GM18951 (cell line): ENCODE measurements around the gene VPS39.

ENCODE experiments used
- POLR2A ChIP-seq: IDR thresholded peaks from 4 replicates; pipeline ENCODE4 v1.6.1; 2011; ENCODE audit warnings: mild to moderate bottlenecking; ENCODE audit not compliant: insufficient read length, insufficient read depth; ENCODE audit errors: extremely low read depth
- in situ Hi-C: fragments of 300-500 bp; cut with MboI; formaldehyde crosslinking; loops from one replicate; pipeline ENCODE4 v1.12.0; 2022; ENCODE audit warnings: low sequenced_read_pairs, mixed read lengths, inconsistent platforms; ENCODE audit not compliant: unreplicated experiment

Gene VPS39

GRCh38 chr15:42130246-42130986 is 77.7 kb downstream of the VPS39 start:
- no peak for TF ChIP-seq POLR2A
- in situ Hi-C loops = no loop called here

DNA sequence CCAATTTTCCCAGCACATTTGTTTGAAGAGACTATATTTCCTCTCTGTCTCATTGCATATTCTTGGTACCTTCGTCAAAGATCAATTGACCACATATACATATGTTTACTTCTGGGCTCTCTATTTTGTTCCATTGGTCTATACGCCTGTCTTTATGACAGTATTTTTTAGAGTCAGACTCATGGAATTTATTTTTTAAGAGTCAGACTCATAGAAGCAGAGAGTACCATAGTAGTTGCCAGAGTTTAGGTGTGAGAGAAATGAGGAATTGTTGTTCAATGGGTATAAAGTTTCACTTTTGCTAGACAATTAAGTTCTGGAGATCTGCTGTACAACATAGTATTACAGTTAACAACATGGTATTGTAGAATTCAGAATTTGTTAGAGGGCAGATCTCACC is 78.7 kb downstream of the VPS39 start:
- in situ Hi-C loops = no loop called here
- TF ChIP-seq POLR2A = no peak

DNA sequence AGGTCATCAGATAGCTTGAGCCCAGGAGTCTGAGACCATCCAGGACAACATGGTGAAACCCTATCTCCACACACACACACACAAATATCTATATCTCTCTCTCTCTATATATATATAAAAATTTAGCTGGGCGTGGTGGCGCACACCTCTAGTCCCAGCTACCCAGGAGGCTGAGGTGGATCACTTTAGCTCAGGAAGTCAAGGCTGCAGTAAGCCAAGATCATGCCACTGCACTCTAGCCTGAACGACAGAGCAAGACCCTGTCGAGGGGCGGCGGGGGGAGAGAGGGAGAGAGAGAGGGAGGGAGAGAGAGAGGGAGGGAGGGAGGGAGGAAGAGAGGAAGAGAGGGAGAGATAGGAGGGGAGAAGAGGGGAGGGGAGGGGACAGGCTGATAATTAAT is 79.6 kb downstream of the VPS39 start:
- in situ Hi-C loops = no loop called here
- no peak for TF ChIP-seq POLR2A

- no peak for TF ChIP-seq POLR2A
- in situ Hi-C loops = no loop called here
These were observed 84.6 kb downstream of the VPS39 start for GRCh38 chr15:42123546-42123945.

- no peak for TF ChIP-seq POLR2A
- in situ Hi-C loops = no loop called here
These were observed 86.4 kb downstream of the VPS39 start for GRCh38 chr15:42121682-42122081.

DNA sequence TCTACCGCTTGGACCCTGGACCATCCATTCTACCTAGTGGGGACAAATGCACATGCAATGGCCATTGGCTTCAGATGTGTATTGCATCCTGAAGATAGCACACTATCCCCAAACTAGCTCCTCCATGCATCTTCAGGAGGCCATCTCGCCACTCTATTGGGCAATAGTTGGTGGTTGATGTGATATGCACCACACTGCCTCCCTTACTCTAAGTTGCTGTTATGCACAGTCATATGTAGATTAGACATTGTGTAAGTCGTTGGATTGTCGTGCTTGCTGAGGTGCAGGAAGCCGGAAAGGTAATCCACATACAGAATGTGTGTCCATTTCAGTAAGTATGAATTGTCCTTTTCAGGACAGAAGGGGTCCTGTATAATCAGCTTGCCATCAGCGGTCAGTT is 87.1 kb downstream of the VPS39 start:
- in situ Hi-C loops = no loop called here
- no peak for TF ChIP-seq POLR2A

- in situ Hi-C loops = no loop called here
- TF ChIP-seq POLR2A = no peak
These were observed 87.8 kb downstream of the VPS39 start for GRCh38 chr15:42120285-42120684.

GRCh38 chr15:42119446-42119760 is 88.7 kb downstream of the VPS39 start:
- in situ Hi-C loops = no loop called here
- no peak for TF ChIP-seq POLR2A

- TF ChIP-seq POLR2A = no peak
- in situ Hi-C loops = no loop called here
These were observed 89.3 kb downstream of the VPS39 start for GRCh38 chr15:42118650-42119445.

DNA sequence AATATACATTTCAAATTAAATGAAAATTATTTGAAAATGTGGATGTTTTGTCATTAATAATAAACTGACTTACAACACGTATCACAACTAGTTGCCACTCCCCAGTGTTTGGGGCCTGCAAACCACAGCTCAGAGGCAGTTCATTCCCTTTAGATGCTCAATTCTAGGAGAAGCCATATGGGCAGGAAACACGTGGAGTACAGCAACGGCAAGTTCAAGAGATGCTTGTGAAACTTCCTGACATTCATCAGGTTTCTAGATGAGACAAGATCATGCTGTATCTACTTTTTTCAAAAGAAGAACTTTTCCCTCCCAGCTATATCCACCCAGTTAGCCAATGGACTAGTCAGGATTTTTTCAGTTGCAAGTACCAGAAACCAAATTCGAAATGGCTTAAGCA is 96.2 kb downstream of the VPS39 start:
- in situ Hi-C loops = no loop called here
- no peak for TF ChIP-seq POLR2A

DNA sequence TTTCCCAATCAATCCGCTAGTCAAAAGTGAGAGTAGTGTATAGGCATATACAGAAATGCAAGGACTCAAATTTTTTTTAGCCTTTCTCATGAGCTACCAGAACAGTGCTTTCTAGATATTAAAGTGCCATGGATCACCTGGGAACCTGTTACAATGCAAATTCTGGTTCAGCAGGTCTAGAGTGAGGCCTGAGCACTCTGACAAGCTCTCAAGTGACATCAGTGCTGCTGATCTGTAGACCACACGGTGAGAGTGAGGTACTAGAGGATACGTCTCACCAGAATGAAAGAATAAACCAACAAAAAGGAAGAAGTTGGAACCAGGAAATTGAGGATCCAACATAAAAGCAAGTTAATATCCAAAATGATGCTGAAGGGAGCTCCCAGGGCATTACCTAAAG is 97.7 kb downstream of the VPS39 start:
- in situ Hi-C loops = no loop called here

DNA sequence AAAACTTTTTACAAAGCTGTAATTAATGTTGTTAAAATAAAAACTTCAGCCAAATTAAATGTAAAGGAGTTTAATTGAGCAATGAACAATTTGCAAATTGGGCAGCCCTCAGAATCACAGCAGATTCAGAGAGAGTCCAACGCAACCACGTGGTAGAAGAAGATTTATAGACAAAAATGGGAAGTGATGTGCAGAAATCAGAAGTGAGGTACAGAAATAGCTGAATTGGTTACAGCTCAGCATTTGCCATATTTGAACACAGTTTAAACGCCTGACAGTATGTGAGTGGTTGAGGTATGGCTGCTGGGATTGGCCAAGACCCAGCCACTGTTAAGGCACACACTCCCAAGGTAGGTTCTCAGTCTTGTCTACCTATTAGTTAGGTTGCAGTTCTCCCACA is 99.3 kb downstream of the VPS39 start:
- no peak for TF ChIP-seq POLR2A
- in situ Hi-C loops = no loop called here

More for the DNA sequence above, 97.7 kb downstream of the VPS39 start:
- no peak for TF ChIP-seq POLR2A
